ENCODE data around the gene ARHGAP18. TPM values are rescaled to one million over a fixed set of nuclear protein-coding genes. Genes with fewer than 3 reads are reported as not detected.

ARHGAP18 gene
- total and polyA plus RNA-seq, 2 experiments from 2014 or later, result 4.3 to 5.0 TPM

DNA sequence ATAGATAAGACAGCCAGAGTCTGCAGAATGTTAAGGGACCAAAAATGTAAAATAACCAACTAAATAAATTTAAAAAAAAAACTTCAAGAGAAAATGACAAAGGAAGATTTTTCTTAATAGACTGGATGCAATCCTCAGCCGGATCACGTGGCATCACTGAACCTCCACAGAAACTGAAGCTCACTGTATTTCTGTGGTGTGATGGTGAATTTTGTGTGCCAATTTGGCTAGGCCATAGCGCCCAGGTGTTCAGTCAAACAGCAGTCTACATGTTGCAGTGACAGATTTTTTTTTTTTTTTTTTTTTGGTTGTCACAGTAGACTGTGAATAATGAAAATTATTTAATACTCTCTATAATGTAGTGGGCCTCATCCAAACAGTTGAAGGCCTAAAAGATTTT lies 95.5 kb downstream of the ARHGAP18 start:
- no peaks in the 10 kb centered on the region for H3K27me3 ChIP-seq (ENCODE audit: insufficient read depth)
- peaks cover 15% of the 10 kb centered on the region for H3K4me1 ChIP-seq (ENCODE audit: insufficient read depth)
- peaks cover 7% of the 10 kb centered on the region for H3K36me3 Mint-ChIP-seq (ENCODE audit: low read depth)
- H4K20me1 ChIP-seq (replicated peaks; ENCODE audit: insufficient read depth), result no peaks in the 10 kb centered on the region
- TF ChIP-seq ZNF331 (CRISPR knock-in tag; IDR thresholded peaks at IDR 0.05; ENCODE audit: low read depth) (no peak), CTCF (conservative IDR thresholded peaks at IDR 0.05; ENCODE audit: low read depth in 2 of 2) (no peak), NANOG (IDR thresholded peaks at IDR 0.05; ENCODE audit: borderline replicate concordance) (no peak), JUNB (IDR thresholded peaks at IDR 0.05; ENCODE audit: unreplicated experiment) (no peak), CREB1 (CRISPR knock-in tag; IDR thresholded peaks at IDR 0.05; ENCODE audit: low read depth) (no peak), POLR2AphosphoS5 (IDR thresholded peaks at IDR 0.05; ENCODE audit: low read depth) (no peak), REST (IDR thresholded peaks at IDR 0.05; ENCODE audit: unreplicated experiment) (no peak), ZNF462 (CRISPR knock-in tag; IDR thresholded peaks at IDR 0.05) (no peak), ETS1 (IDR thresholded peaks at IDR 0.05) (no peak), STAT1 (IDR thresholded peaks at IDR 0.05; ENCODE audit: unreplicated experiment) (no peak), EZH2 (IDR thresholded peaks at IDR 0.05; ENCODE audit: low read depth, unreplicated experiment) (no peak), EZH2phosphoT487 (IDR thresholded peaks at IDR 0.05; ENCODE audit: unreplicated experiment) (no peak), ZNF114 (CRISPR knock-in tag; IDR thresholded peaks at IDR 0.05) (no peak)
- no peak overlapping the region for H3K4me3 ChIP-seq
- no peak overlapping the region for H3K4me2 ChIP-seq
- DNase-seq (ENCODE audit: low spot score) (no peak), ATAC-seq (no peak)
- peaks cover 4% of the 10 kb centered on the region for H3K27me3 Mint-ChIP-seq (ENCODE audit: insufficient read depth, low read depth, poor library complexity)
- H3K36me3 ChIP-seq (ENCODE audit: insufficient read depth), result no peaks in the 10 kb centered on the region
- H3K79me2 ChIP-seq (replicated peaks; ENCODE audit: insufficient read depth), result no peaks in the 10 kb centered on the region
- no peak overlapping the region for H2AFZ ChIP-seq
- H3K9me3 Mint-ChIP-seq, result peaks cover 8% of the 10 kb centered on the region
- no peaks in the 10 kb centered on the region for H3F3A ChIP-seq (replicated peaks; ENCODE audit: low read depth)
- H3K4me1 Mint-ChIP-seq, result peaks cover 9% of the 10 kb centered on the region
- H3K27ac ChIP-seq (ENCODE audit: low read depth), result no peak overlapping the region
- 0 out of 2 replicates have a peak, but pooled peaks cover 4% of the 10 kb centered on the region for H3K9me2 ChIP-seq (ENCODE audit: insufficient read depth)
- no peak overlapping the region for H3K4me3 Mint-ChIP-seq
- no peak overlapping the region for H3K27ac Mint-ChIP-seq
